ENCODE results near the gene HMG20B.

Gene HMG20B

GRCh38 chr19:3537101-3537437 lies 35.7 kb upstream of the HMG20B start:
- DNase-seq (ENCODE audit: low spot score) (no peak), FAIRE-seq (no peak)

GRCh38 chr19:3537438-3538240 lies 35.1 kb upstream of the HMG20B start:
- DNase-seq (ENCODE audit: low spot score) (no peak), FAIRE-seq (no peak)

GRCh38 chr19:3538258-3538929 lies 34.4 kb upstream of the HMG20B start:
- DNase-seq (ENCODE audit: low spot score) = no peak
- no peak for FAIRE-seq

GRCh38 chr19:3538965-3539755 lies 33.6 kb upstream of the HMG20B start, which contains the start of gene TEKTIP1:
Gene TEKTIP1, plus strand, starts transcription at chr19:3539174. Its CDS starts 4 bp downstream, at chr19:3539178.
- FAIRE-seq (no peak), DNase-seq (ENCODE audit: low spot score) (no peak)

- DNase-seq (ENCODE audit: low spot score) (no peak), FAIRE-seq (no peak)
These were observed 33.0 kb upstream of the HMG20B start for GRCh38 chr19:3539756-3540118.

- DNase-seq (ENCODE audit: low spot score) (no peak), FAIRE-seq (no peak)
These were observed 29.3 kb upstream of the HMG20B start for GRCh38 chr19:3543150-3544057.

GRCh38 chr19:3544058-3544376 lies 28.7 kb upstream of the HMG20B start:
- DNase-seq (ENCODE audit: low spot score) = no peak
- no peak for FAIRE-seq

- peak; percentile 75 for DNase-seq (ENCODE audit: low spot score)
- FAIRE-seq = no peak
These were observed 27.7 kb upstream of the HMG20B start for GRCh38 chr19:3544742-3545668.

- FAIRE-seq = no peak
- no peak for DNase-seq (ENCODE audit: low spot score)
These were observed 27.1 kb upstream of the HMG20B start for GRCh38 chr19:3545669-3546034.

GRCh38 chr19:3546119-3546518 lies 26.6 kb upstream of the HMG20B start:
- DNase-seq (ENCODE audit: low spot score) (no peak), FAIRE-seq (no peak)

GRCh38 chr19:3547301-3547731 lies 25.4 kb upstream of the HMG20B start:
- FAIRE-seq = no peak

GRCh38 chr19:3547767-3548282 lies 24.9 kb upstream of the HMG20B start:
- FAIRE-seq (no peak), DNase-seq (ENCODE audit: low spot score) (no peak)

More at GRCh38 chr19:3547301-3547731, 25.4 kb upstream of the HMG20B start:
- DNase-seq (ENCODE audit: low spot score) = no peak

- FAIRE-seq (no peak), DNase-seq (ENCODE audit: low spot score) (no peak)
These were observed 24.1 kb upstream of the HMG20B start for GRCh38 chr19:3548606-3549005.

- no peak for DNase-seq (ENCODE audit: low spot score)
- no peak for FAIRE-seq
These were observed 22.9 kb upstream of the HMG20B start for GRCh38 chr19:3549816-3550215.

- FAIRE-seq = no peak
- DNase-seq (ENCODE audit: low spot score) = no peak
These were observed 21.6 kb upstream of the HMG20B start for GRCh38 chr19:3550947-3551791.

GRCh38 chr19:3551792-3552095 lies 21.0 kb upstream of the HMG20B start:
- DNase-seq (ENCODE audit: low spot score) (no peak), FAIRE-seq (no peak)

GRCh38 chr19:3554254-3555083 lies 18.3 kb upstream of the HMG20B start:
- no peak for DNase-seq (ENCODE audit: low spot score)
- FAIRE-seq = no peak

- no peak for FAIRE-seq
These were observed 16.9 kb upstream of the HMG20B start for GRCh38 chr19:3555653-3556422.

More at GRCh38 chr19:3555653-3556422, 16.9 kb upstream of the HMG20B start:
- no peak for DNase-seq (ENCODE audit: low spot score)
